SK-N-SH (cell line): Measurements from ENCODE around the gene CCR4. TPM values are rescaled to one million over a fixed set of nuclear protein-coding genes. Genes with fewer than 3 reads are reported as not detected.

Experiments
- CTCF ChIA-PET: fragments of 300-600, 350-600 bp; formaldehyde crosslinking; extraction: SDS; loops from one replicate; lab custom pipeline; 2021; lab: Yijun Ruan, JAX
- POLR2A ChIA-PET: fragments of 350-600 bp; sonication (Branson Sonifier 250); formaldehyde crosslinking; extraction: SDS; loops from one replicate; lab custom pipeline; 2020; ENCODE audit warnings: antibody characterized with exemption, inconsistent platforms; lab: Yijun Ruan, JAX
- DNase-seq: peaks from one replicate; pipeline ENCODE4 v3.0.0; 2012
- H2AFZ ChIP-seq: fragments of 200-600 bp; sonication (generic); 2 replicates; pipeline ENCODE4 v1.8.1; 2016; ENCODE audit warnings: antibody characterized with exemption, mild to moderate bottlenecking, low read depth
- H3F3A ChIP-seq: fragments of 200-600 bp; sonication (generic); replicated peaks from 2 replicates; pipeline ENCODE3; 2016; ENCODE audit warnings: antibody characterized with exemption, mild to moderate bottlenecking; ENCODE audit not compliant: insufficient read depth
- H3K27ac ChIP-seq, 2 experiments: fragments of 200-500 bp in 1 of 2; fragments of 200-600 bp in 1 of 2; sonication (Bioruptor generic) in 1 of 2; sonication (generic), shearing (Covaris generic) in 1 of 2; 2 replicates each; pipeline versions ENCODE4 v1.5.1 to v1.6.1; 2014 to 2016; ENCODE audit warnings: low read depth in 2 of 2, inconsistent platforms in 1 of 2, low read length in 1 of 2, mild to moderate bottlenecking in 1 of 2, mixed read lengths in 1 of 2
- H3K27me3 ChIP-seq: fragments of 200-600 bp; sonication (generic), shearing (Covaris generic); 2 replicates; pipeline ENCODE4 v1.6.1; 2016; ENCODE audit warnings: mixed run types; ENCODE audit not compliant: insufficient read depth
- H3K36me3 ChIP-seq, 2 experiments: fragments of 200-500 bp in 1 of 2; fragments of 200-600 bp in 1 of 2; sonication (Bioruptor generic) in 1 of 2; sonication (generic) in 1 of 2; replicated peaks in 1 of 2; 2 replicates each; pipeline versions ENCODE3 to v1.5.1; 2014 to 2016; ENCODE audit warnings: low read length in 1 of 2, mild to moderate bottlenecking in 1 of 2; ENCODE audit not compliant: insufficient read depth in 2 of 2, control insufficient read depth in 1 of 2
- H3K4me1 ChIP-seq, 2 experiments: fragments of 200-500 bp in 1 of 2; fragments of 200-600 bp in 1 of 2; sonication (Bioruptor generic) in 1 of 2; sonication (generic), shearing (Covaris generic) in 1 of 2; 2 replicates each; pipeline versions ENCODE4 v1.5.1 to v1.6.1; 2014 to 2016; ENCODE audit warnings: low read depth in 1 of 2, low read length in 1 of 2, mixed run types in 1 of 2; ENCODE audit not compliant: insufficient read depth in 2 of 2, control insufficient read depth in 1 of 2
- H3K4me2 ChIP-seq: fragments of 200-600 bp; sonication (generic), shearing (Covaris generic); 2 replicates; pipeline ENCODE4 v1.6.1; 2017; ENCODE audit warnings: mixed run types
- H3K4me3 ChIP-seq, 2 experiments: fragments of 200-500 bp in 1 of 2; fragments of 200-600 bp in 1 of 2; sonication (Bioruptor generic) in 1 of 2; sonication (generic), shearing (Covaris generic) in 1 of 2; 2 replicates each; pipeline versions ENCODE4 v1.5.1 to v1.8.1; 2014 to 2016; ENCODE audit warnings: low read depth in 2 of 2, inconsistent platforms in 1 of 2, low read length in 1 of 2, mild to moderate bottlenecking in 1 of 2, mixed read lengths in 1 of 2, moderate library complexity in 1 of 2
- H3K79me2 ChIP-seq: fragments of 200-600 bp; sonication (generic); 2 replicates; pipeline ENCODE4 v1.8.1; 2017; ENCODE audit warnings: mild to moderate bottlenecking; ENCODE audit not compliant: insufficient read depth
- H3K9ac ChIP-seq: fragments of 200-600 bp; sonication (generic); 2 replicates; pipeline ENCODE4 v1.6.1; 2017; ENCODE audit warnings: mixed run types
- H3K9me2 ChIP-seq: fragments of 200-600 bp; sonication (generic); 2 replicates; pipeline ENCODE4 v1.6.1; 2017; ENCODE audit warnings: mixed run types
- H3K9me3 ChIP-seq: fragments of 200-600 bp; sonication (generic); 2 replicates; pipeline ENCODE4 v1.6.1; 2017; ENCODE audit warnings: mixed run types, mild to moderate bottlenecking, moderate library complexity
- H4K20me1 ChIP-seq: fragments of 200-600 bp; sonication (generic); 2 replicates; pipeline ENCODE4 v1.6.1; 2017; ENCODE audit warnings: mild to moderate bottlenecking, mixed run types; ENCODE audit not compliant: insufficient read depth
- CTCF ChIP-seq: fragments of 200-600 bp; sonication (generic); IDR thresholded peaks from 2 replicates; pipeline ENCODE4 v1.6.1; 2017; ENCODE audit warnings: antibody characterized with exemption, mild to moderate bottlenecking, moderate library complexity
- EP300 ChIP-seq, 2 experiments: IDR thresholded peaks; 2 replicates each; pipeline versions ENCODE4 v1.4.0 to v1.6.1; 2012; ENCODE audit warnings: borderline replicate concordance in 1 of 2, low read depth in 1 of 2, low read length in 1 of 2
- EZH2phosphoT487 ChIP-seq: fragments of 200-600 bp; sonication (generic); IDR thresholded peaks from 2 replicates; pipeline ENCODE4 v1.6.1; 2017; ENCODE audit warnings: low read depth, mixed run types, mild to moderate bottlenecking, antibody characterized with exemption, moderate library complexity, borderline replicate concordance
- FOXJ3 ChIP-seq: sonication (generic); formaldehyde crosslinking; IDR thresholded peaks from 2 replicates; pipeline ENCODE4 v1.5.1; 2020; ENCODE audit warnings: mild to moderate bottlenecking, missing genetic modification reagents
- FOXM1 ChIP-seq: IDR thresholded peaks from 2 replicates; pipeline ENCODE4 v1.4.0; 2012; ENCODE audit warnings: low read depth, mild to moderate bottlenecking
- MAX ChIP-seq: IDR thresholded peaks from 2 replicates; pipeline ENCODE4 v1.4.0; 2012; ENCODE audit warnings: low read depth
- MEF2A ChIP-seq: IDR thresholded peaks from 2 replicates; pipeline ENCODE4 v1.4.0; 2012; ENCODE audit warnings: low read depth, borderline replicate concordance
- NRF1 ChIP-seq: IDR thresholded peaks from 2 replicates; pipeline ENCODE4 v1.6.1; 2012; ENCODE audit warnings: low read depth, mild to moderate bottlenecking, low read length
- RAD21 ChIP-seq: IDR thresholded peaks from 2 replicates; pipeline ENCODE4 v1.6.1; 2012; ENCODE audit warnings: mild to moderate bottlenecking, low read length
- SMC3 ChIP-seq: IDR thresholded peaks from 2 replicates; pipeline ENCODE4 v1.6.1; 2012; ENCODE audit warnings: low read depth, low read length, improper control_type of control experiment
- TCF12 ChIP-seq: IDR thresholded peaks from 2 replicates; pipeline ENCODE4 v1.4.0; 2012
- USF2 ChIP-seq: fragments of 150-350 bp; IDR thresholded peaks from 2 replicates; pipeline ENCODE4 v1.6.1; 2017; ENCODE audit warnings: antibody characterized with exemption, low read length, low read depth, borderline replicate concordance
- YY1 ChIP-seq: IDR thresholded peaks from 2 replicates; pipeline ENCODE4 v1.4.0; 2012; ENCODE audit warnings: low read depth, mild to moderate bottlenecking
- WGBS: methylation state at CpG from one replicate; pipeline ENCODE4 v1.1.6; 2017; ENCODE audit warnings: low lambda C conversion rate; 5-methylcytosine and 5-hydroxymethylcytosine counted together
- polyA plus RNA-seq, 3 experiments: library from polyadenylated mRNA; depleted of rRNA; stranded (reverse); fragments of >200 nt; gene quantifications; 2 replicates each; pipeline ENCODE4 v1.2.3, GENCODE V29; 2012

The CCR4 gene
- polyA plus RNA-seq, 1 of the 3 experiments (the other 2 are of a cell fraction), result not detected

GRCh38 chr3:33003308-33003707 lies 51.9 kb downstream of the CCR4 start:
- H3K9me3 ChIP-seq, result no peaks in the 10 kb centered on the region
- no peaks in the 10 kb centered on the region for H3K79me2 ChIP-seq
- no peak overlapping the region for H3K27ac ChIP-seq
- no peaks in the 10 kb centered on the region for H3F3A ChIP-seq
- no peaks in the 10 kb centered on the region for H3K4me1 ChIP-seq
- no peak overlapping the region for H3K4me3 ChIP-seq
- no peak for TF ChIP-seq CTCF
- TF ChIP-seq, all 33 proteins: peak for 0
- ChIA-PET POLR2A (no interaction called here), CTCF (no interaction called here)
- 94% methylated on average over 4 of the region's 4 CpGs for WGBS
- H3K36me3 ChIP-seq, result peaks cover 6 to 13% of the 10 kb centered on the region in 2 experiments
- H3K4me2 ChIP-seq, result no peak overlapping the region
- no peak for DNase-seq
- no peak overlapping the region for H2AFZ ChIP-seq
- H3K9me2 ChIP-seq, result no peaks in the 10 kb centered on the region
- no peaks in the 10 kb centered on the region for H3K27me3 ChIP-seq
- H3K9ac ChIP-seq, result no peak overlapping the region
- H4K20me1 ChIP-seq, result no peaks in the 10 kb centered on the region

- Histone ChIP-seq H3K79me2 (no peaks in the 10 kb centered on the region), H3K9me2 (no peaks in the 10 kb centered on the region), H4K20me1 (no peaks in the 10 kb centered on the region), H3K4me3 (no peak overlapping the region), H3K4me2 (no peak overlapping the region), H3F3A (no peaks in the 10 kb centered on the region), H3K4me1 (no peaks in the 10 kb centered on the region), H3K9me3 (no peaks in the 10 kb centered on the region), H3K9ac (no peak overlapping the region), H3K27ac (no peak overlapping the region), H3K27me3 (no peaks in the 10 kb centered on the region)
- DNase-seq, result no peak
- ChIA-PET POLR2A (no interaction called here), CTCF (interaction anchor here (0.7 to 2.3 kb wide), 2 partner anchors 70 to 369 kb away, joined by 3 to 5 read pairs; no protein-coding TSS in a partner anchor)
- 94% methylated on average over 4 of the region's 4 CpGs for WGBS
- TF ChIP-seq MEF2A (no peak), FOXM1 (no peak), TCF12 (no peak), EZH2phosphoT487 (no peak), RAD21 (no peak), YY1 (no peak), CTCF (no peak), NRF1 (no peak), SMC3 (no peak), MAX (no peak), EP300 (IDR thresholded peaks at IDR 0.05; ENCODE audit: borderline replicate concordance in 1 of 2, low read depth in 1 of 2, low read length in 1 of 2) (no peak), FOXJ3 (CRISPR knock-in tag) (no peak), USF2 (no peak)
- TF ChIP-seq, all 33 proteins: peak for 0
- Histone ChIP-seq H2AFZ (no peak overlapping the region), H3K36me3 (peaks cover 6 to 13% of the 10 kb centered on the region in 2 experiments)
Observed at GRCh38 chr3:33004205-33004604, 52.8 kb downstream of the CCR4 start.
